ENCODE data around the gene HPCA. TPM values are rescaled to one million over a fixed set of nuclear protein-coding genes. Genes with fewer than 3 reads are reported as not detected.

HPCA gene
- total and polyA plus RNA-seq, 2 of the 4 experiments (the other 2 are of a cell fraction): 0.22 TPM; not detected in 1

GRCh38 chr1:32871364-32872191 is 14.7 kb upstream of the HPCA start:
- Histone ChIP-seq H3K27me3 (ENCODE audit: control insufficient read depth, insufficient read depth, low read length) (peaks cover 15% of the 10 kb centered on the region), H2AK5ac (ENCODE audit: low read depth, low read length) (peak overlapping the region; percentile 37; the same call in 1 of the 2 replicates), H3K56ac (ENCODE audit: extremely low read depth, insufficient read depth, low read length) (no peak overlapping the region), H3K9ac (ENCODE audit: low read depth, low read length) (no peak overlapping the region), H2BK5ac (ENCODE audit: low read depth, low read length, poor library complexity, severe bottlenecking) (no peak overlapping the region), H2BK20ac (ENCODE audit: low read depth, low read length) (no peak overlapping the region), H2BK120ac (ENCODE audit: low read depth, low read length) (no peak overlapping the region), H3K36me3 (ENCODE audit: control insufficient read depth, insufficient read depth, low read length) (peaks cover 1% of the 10 kb centered on the region; the same call in 1 of the 2 replicates), H2BK15ac (ENCODE audit: low read depth, low read length) (no peak overlapping the region), H3K4me3 (ENCODE audit: insufficient read depth, low read depth, low read length) (no peak overlapping the region; the same call in 1 of the 2 replicates), H3K23ac (ENCODE audit: low read depth, low read length) (peak overlapping the region; percentile 78), H3K4me1 (ENCODE audit: control insufficient read depth, insufficient read depth, low read length) (peaks cover 4% of the 10 kb centered on the region; the same call in 1 of the 2 replicates), H3K9me1 (ENCODE audit: insufficient read depth, low read length) (no peaks in the 10 kb centered on the region), H3K27ac (ENCODE audit: insufficient read depth, low read length) (no peak overlapping the region), H4K5ac (ENCODE audit: low read depth, low read length) (no peak overlapping the region), H2AFZ (replicated peaks; ENCODE audit: low read length, poor library complexity) (peak overlapping the region; percentile 86), H3K14ac (replicated peaks; ENCODE audit: low read depth, low read length) (no peak overlapping the region), H3K18ac (ENCODE audit: low read depth, low read length) (no peak overlapping the region), H4K20me1 (ENCODE audit: insufficient read depth, low read length) (peaks cover 12% of the 10 kb centered on the region), H3K9me3 (ENCODE audit: control insufficient read depth, insufficient read depth, low read length) (no peaks in the 10 kb centered on the region), H2AK9ac (replicated peaks; ENCODE audit: low read depth, low read length, poor library complexity) (no peak overlapping the region), H3K4ac (ENCODE audit: low read depth, low read length) (no peak overlapping the region), H4K8ac (ENCODE audit: low read depth in 2 of 2, low read length in 2 of 2) (no peak overlapping the region), H4K91ac (ENCODE audit: insufficient read depth, low read depth, low read length) (no peak overlapping the region), H3K4me2 (ENCODE audit: low read depth, low read length) (peak overlapping the region; percentile 64; the same call in 1 of the 2 replicates), H3K79me1 (ENCODE audit: low read depth in 1 of 2, low read length in 2 of 2) (no peaks in the 10 kb centered on the region)
- intact Hi-C loops (cut with micrococcal nuclease) (loop anchor here (1.0 to 2.0 kb wide), 4 partner anchors 159 to 471 kb away; no protein-coding TSS in a partner anchor), dilution Hi-C loops (cut with HindIII; ENCODE audit: low sequenced_read_pairs, unreplicated experiment) (no loop called here), in situ Hi-C loops (cut with MboI; ENCODE audit: low sequenced_read_pairs) (no loop called here)
- TF ChIP-seq RAD21 (IDR thresholded peaks at IDR 0.05; ENCODE audit: low read length): no peak
- no peak for TF ChIP-seq SMC3 (IDR thresholded peaks at IDR 0.05; ENCODE audit: low read depth, low read length)
- TF ChIP-seq FOS (IDR thresholded peaks at IDR 0.05; ENCODE audit: low read depth, low read length): no peak
- TF ChIP-seq USF2 (IDR thresholded peaks at IDR 0.05; ENCODE audit: low read depth, low read length): no peak
- no peak for TF ChIP-seq RFX5 (IDR thresholded peaks at IDR 0.05; ENCODE audit: low read depth, low read length)
- TF ChIP-seq CTCF (conservative IDR thresholded peaks at IDR 0.05; ENCODE audit: low read depth, low read length): no peak
- TF ChIP-seq CHD1 (IDR thresholded peaks at IDR 0.05; ENCODE audit: low read depth, low read length): no peak
- no peak for TF ChIP-seq POLR2A (IDR thresholded peaks at IDR 0.05; ENCODE audit: low read depth, low read length)
- no peak for TF ChIP-seq MAZ (IDR thresholded peaks at IDR 0.05; ENCODE audit: borderline replicate concordance, low read depth, low read length)
- TF ChIP-seq CEBPB (IDR thresholded peaks at IDR 0.05; ENCODE audit: low read depth, low read length): no peak
- no peak for TF ChIP-seq MXI1 (IDR thresholded peaks at IDR 0.05; ENCODE audit: borderline replicate concordance, low read depth, low read length)
- TF ChIP-seq ELK1 (IDR thresholded peaks at IDR 0.05; ENCODE audit: borderline replicate concordance, low read depth, low read length): no peak
- ChIA-PET POLR2A (ENCODE audit: unreplicated experiment) (no interaction called here), CTCF (interaction anchor here (1.4 kb wide), 1 partner anchor 160 kb away, joined by 4 read pairs; no protein-coding TSS in a partner anchor)
- DNase-seq (no peak), ATAC-seq (ENCODE audit: low read depth) (no peak)
- 100% methylated on average over 1 of the region's 13 CpGs; no CpG with 5 or more reads in 1 of the 2 experiments for WGBS, 2 experiments (ENCODE audit: extremely low coverage in 2 of 2, insufficient read length in 1 of 2)
- no TSS peak for BruUV-seq (replicated peaks)

All from IMR-90 (cell line).